Activated T-helper 17 cell treated with anti-CD3 and anti-CD28 coated beads, Interleukin-2, amount 50 U/mL, for 72 hours (primary cell): Measurements from ENCODE around the gene SRGAP2. TPM values are rescaled to one million over a fixed set of nuclear protein-coding genes. Genes with fewer than 3 reads are reported as not detected.

Source experiments
- total RNA-seq, 2 donors: library from RNA; stranded (reverse); gene quantifications; one replicate each; pipeline ENCODE4 v1.2.3, GENCODE V29; 2022

The SRGAP2 gene
- total RNA-seq, 2 donors from 2014 or later = 45.8 to 59.7 TPM

Other genes starting within 250 kb of the SRGAP2 start
- not detected for gene RAB7B, start 200.1 kb upstream of the SRGAP2 start, total RNA-seq
- not detected for gene CTSE, start 179.6 kb upstream of the SRGAP2 start, total RNA-seq
- gene RHEX, start 150.4 kb upstream of the SRGAP2 start, total RNA-seq = not detected
- not detected for gene AVPR1B, start 86.2 kb upstream of the SRGAP2 start, total RNA-seq
- 10 to 100 TPM; 16.6 to 22.7 TPM for gene FAM72A, start 702 bp upstream of the SRGAP2 start, total RNA-seq